ENCODE measurements around the gene TASOR2.

DNA sequence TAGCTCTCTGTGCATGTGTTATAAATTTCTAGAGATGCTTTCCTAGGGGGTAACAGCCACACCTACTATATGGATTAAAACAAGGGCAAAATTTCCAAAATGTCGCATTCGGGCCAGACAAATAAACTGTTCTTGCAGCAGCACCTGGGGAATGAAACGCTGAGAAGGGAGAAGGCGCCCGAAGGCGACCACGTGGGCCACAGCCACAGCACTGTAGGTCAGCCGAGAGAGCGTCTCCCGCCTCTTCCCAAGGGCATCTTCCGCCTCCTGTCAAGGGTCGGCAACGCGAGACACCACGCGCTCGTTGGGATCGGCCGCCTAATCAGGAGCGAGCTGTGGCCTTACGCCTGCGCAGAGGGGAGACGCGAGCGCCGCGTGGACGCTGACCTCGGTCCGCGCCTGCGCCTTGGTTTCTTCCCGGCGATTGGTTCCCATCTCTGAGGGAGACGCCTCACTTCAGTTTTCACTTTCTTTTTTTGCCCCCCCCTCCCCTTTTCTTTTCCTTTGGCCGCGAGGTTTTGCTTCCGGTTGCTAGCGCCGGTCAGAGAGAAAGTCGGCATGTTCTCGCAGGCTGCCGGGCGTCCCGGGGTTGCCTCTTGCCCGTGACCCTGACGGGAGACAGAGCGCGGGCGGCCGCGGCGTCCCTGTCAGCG lies at the start of gene TASOR2:
- TF ChIP-seq POLR2A (IDR thresholded peaks at IDR 0.05; ENCODE audit: low read length): peak; percentile 77
- no peak for TF ChIP-seq GATA1 (IDR thresholded peaks at IDR 0.05; ENCODE audit: low read depth, low read length)

All from erythroblast (primary cell).